AML-193 (cell line): ENCODE measurements around the gene PDLIM5.

Experiments used
- DNase-seq, 2 experiments: peaks; one replicate each; lab custom pipeline; 2025; lab: John Stamatoyannopoulos, UW

The PDLIM5 gene

DNA sequence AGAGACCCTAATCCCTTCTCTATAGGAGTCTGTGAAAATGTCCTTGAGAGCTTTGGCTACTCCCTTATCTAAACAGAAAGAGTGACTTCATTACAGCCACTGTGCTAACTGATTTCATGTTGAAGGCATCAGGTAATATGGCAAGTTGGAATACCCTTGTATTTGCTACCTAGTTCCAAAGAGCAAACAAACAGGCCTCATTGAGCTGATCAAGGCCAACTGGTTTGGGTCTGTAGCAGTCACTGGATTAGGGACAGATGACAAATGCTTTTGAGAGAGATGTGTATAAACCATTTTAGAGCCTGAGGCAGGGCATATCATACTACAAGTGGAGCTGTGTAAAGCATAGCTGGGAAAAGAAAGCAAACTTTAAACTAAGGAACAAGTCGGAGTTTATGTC, 22.9 kb upstream of the PDLIM5 start:
- no peak for DNase-seq

- no peak for DNase-seq
Observed at GRCh38 chr4:94430406-94430805, 21.3 kb upstream of the PDLIM5 start.

- DNase-seq, result no peak
Observed at GRCh38 chr4:94431388-94431787, 20.4 kb upstream of the PDLIM5 start.

- no peak for DNase-seq
Observed at GRCh38 chr4:94434505-94434904, 17.2 kb upstream of the PDLIM5 start.

GRCh38 chr4:94435874-94436273, 15.9 kb upstream of the PDLIM5 start:
- DNase-seq, result no peak

- DNase-seq, result no peak
Observed at GRCh38 chr4:94436512-94436911, 15.2 kb upstream of the PDLIM5 start.

DNA sequence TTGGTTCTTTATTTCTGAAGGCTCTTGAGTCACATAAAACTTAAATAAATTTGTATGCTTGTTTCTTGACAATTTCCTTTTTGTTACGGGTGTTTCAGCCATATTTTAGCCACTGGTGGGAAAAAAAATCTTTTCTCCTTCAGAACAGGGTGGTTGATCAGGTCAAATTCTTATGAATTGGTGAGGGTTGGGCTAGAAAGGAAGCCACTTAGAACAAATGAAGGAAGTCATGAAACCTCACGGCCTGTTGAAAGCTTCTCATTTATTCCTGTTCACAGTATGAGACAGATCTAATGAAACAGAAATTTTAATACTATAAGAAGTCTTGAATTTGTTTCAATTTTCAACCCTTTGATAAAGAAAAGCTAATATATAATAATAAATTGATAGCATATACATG, 12.1 kb upstream of the PDLIM5 start:
- DNase-seq, result no peak

DNA sequence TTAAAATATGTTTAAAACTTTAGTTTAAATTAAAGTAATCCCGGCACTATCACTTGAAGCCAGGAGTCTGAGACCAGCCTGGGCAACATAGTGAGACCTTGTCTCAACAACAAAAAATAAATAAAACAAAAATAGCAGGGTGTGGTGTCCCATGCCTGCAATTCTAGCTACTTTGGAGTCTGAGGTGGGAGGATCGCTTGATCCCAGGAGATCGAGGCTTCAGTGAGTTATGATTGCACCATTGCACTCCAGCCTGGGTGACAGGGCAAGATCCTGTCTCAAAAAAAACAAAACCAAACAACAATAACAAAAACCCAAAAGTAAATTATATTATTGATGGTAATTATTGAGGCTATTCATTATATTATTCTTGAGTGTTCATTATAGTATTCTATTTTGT, 9.9 kb upstream of the PDLIM5 start:
- DNase-seq, result no peak

DNA sequence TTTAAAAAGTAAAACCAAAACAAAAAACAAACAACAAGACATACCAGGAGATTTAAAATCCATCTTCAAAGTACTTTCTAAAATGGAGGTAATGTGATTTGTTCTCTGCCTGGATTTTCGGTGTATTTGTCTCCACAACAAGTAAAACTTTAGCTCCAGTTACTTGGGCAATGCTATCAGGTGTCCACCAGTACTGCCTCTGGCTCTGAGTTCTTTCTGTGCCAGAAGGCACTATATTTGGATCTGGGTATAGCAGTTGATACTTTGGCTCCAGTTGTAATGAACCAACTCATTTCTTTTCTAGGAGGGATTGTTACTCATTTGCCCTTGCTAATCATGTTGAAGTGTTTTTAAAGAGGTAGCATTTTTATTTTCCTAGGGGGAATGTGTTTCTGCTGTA, 9.5 kb upstream of the PDLIM5 start:
- no peak for DNase-seq

GRCh38 chr4:94446386-94446785, 5.4 kb upstream of the PDLIM5 start:
- no peak for DNase-seq

- DNase-seq, result no peak
Observed at GRCh38 chr4:94447754-94448411, 3.9 kb upstream of the PDLIM5 start.

- no peak for DNase-seq
Observed at GRCh38 chr4:94448815-94449375, 2.8 kb upstream of the PDLIM5 start.

DNA sequence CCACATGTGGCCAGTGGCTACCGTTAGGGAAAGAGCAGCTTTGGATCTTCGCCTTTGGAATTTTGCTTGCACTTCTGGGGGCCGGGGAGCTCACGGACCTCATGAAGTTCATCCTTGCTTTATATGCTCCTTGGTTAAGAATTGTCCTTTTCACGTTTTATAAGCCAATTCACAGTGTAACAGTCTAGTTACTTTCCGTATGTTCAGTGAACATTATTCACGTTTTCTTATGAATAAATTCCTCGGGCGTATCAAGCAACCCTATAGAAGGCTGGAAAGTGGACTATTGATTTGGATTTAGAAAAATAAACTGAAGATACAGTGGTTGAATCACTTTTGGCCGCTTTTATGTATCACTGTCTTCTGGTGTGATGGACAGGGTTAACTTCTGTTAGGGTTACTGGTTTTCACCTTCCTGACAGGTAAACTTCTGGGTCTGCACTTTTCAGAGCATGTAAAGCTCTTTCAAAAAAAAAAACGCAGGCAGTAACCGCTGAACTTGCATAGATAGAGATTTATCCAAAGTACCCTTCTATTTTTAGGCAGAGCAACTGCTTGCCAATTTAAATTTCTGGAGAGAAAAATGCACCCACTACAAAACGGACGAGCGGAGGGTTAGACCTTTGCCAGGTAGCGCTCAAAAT, 569 bp upstream of the PDLIM5 start:
- DNase-seq, result no peak

DNA sequence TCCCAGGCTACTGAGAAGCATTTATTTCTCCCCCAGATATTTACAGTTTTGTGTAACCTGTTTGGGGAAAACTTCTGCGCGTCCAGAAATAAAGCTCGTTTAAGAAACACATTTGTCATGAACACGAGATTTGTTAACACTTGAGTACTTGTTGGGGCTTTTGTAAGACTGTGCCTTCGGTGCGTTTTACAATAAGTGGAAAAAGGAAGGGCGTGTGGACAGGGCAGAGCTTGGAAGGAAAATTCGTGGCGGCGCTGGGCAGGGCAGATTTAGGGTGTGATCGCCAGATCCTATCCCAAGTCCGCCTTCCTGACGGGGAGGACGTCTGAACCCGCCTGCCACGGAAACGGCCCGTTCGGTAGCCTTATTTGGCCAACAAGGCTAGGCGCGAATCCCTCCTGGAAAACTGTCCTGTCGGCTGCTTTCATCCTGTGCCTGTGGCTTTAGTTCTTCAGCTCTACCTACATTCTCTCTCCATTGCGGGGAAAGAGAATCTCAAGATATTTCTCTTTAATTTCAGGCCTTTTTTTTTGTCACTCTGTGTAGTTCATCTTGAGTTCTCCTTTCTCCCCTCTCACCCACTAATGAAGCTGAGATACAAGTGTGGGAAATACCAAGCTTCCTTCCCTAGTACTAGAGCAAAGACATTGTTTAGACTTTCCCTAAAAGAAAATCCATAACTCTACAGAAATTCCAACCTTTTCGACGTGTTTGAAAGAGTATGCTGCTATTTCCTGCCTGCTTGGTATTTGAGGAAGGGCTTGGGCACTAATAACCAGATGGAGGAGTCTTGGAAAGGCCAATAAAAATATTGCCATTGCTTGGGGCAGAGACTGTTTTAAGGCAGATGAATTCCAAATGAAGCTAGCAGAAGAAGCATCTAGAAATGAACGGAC, 982 bp downstream of the PDLIM5 start:
- peak in 1 of 2 experiments; percentile 32 for DNase-seq

DNA sequence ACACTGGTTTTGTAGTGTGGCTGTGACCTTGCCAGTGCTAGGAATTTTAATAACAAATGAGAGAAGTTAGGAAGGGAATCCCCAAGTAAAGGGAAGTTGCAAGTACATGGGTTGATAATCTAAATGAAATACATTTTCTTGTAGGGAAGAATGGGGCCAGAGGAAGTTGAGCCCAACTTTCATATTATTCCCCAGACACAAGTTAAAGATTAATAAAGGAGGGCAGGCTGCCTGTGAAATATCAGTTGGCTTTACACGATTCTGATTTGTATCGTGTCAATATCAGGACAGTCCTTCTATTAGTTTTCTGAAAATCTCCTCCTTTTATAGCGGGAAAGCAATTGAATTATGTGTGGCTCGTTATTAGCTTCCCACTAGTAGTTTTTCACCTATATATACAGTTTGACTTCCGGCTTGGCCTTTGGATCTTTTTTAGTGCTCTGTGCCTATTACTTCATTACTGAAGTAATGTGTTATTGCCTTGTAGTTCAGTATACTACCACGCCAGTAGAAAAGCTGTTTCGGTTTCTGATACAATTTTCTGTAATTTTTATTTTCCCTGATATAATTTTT, 1.7 kb downstream of the PDLIM5 start:
- no peak for DNase-seq

DNA sequence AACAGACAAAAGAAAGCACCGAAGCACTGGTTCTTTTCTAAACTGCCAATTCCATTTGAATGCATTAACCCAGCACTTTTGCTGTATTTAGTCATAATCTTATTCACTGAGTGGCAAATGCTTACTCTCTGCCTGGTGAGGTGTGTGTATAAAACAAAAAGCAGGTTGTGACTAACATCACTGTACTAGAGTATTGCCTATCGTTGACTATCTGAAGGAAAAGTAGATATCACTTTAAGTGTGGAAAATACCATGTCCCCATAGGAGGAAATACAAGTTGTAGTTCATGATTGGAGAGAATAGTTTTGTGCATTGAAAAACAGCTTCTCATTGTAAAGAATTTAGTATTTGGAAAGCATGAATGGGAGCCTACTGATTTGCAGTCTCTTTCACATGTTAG, 2.7 kb downstream of the PDLIM5 start:
- DNase-seq, result no peak

DNA sequence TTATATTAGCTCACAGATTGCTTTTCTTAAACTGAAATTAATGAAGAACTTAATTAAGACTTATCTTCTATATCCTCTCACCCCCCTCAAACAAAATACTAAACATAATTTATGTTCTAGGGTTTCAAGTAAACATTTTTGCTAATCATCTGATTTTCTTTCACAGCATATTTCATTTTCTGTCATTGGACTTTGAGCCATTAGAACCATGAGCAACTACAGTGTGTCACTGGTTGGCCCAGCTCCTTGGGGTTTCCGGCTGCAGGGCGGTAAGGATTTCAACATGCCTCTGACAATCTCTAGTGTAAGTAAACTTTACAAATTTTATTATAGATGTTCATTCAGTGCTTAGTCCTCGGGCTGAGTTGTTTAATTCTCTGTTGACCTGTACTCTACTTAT, 3.3 kb downstream of the PDLIM5 start:
- DNase-seq, result no peak

DNA sequence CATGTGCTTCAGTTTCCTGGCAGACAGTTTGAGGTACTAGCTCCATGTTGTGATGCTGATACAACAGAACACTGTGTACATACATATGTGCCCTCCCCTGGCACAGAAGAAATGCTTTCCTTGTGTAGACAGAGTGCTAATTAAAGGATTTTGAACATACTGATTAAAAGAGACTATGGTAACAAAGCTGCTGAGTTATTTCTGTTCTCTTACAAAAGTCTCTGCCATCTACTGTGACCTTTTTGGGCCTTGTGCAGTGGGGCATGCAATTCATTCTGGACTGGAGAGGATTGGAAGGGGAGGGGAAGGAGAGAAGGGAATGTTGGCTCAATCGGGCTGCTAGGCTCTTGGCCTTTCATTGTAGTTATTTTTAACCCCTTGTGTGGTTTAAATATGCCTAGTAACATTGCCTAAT, 6.0 kb downstream of the PDLIM5 start:
- DNase-seq, result peak in 1 of 2 experiments; percentile 18

GRCh38 chr4:94458682-94459081, 6.9 kb downstream of the PDLIM5 start:
- DNase-seq, result no peak

DNA sequence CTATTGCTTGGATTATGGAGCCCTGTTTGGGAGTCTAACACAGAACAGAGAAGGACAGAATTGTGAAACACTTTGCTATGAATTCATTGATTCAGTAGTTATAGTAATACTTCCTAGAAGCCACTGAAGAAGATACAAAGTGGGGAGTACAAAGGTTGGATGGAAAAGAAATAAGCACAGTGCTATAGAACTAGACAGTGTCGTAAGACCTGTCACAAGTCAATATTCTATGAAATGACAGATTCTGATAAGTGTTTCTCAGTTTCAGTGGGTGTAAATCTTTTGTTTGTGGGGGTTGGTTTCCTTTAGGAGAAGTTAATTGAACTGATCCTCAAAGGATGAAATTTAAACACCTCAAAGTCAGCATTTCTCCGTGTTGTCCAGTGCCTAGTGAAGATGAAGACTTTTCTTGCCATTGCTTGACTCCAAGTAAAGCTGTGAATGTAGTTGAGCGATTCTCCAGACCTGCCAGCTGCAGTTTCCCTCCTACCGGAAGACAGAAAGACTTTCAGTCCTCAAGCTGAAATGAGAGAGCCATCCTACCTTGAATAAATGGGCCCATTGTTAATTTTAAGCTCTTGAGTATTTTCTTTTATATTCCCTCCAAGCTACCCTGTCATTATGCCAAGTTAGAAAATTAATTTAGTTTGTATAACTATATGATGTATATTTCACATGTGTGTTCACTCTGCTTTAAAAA, 7.9 kb downstream of the PDLIM5 start:
- DNase-seq, result peak in 1 of 2 experiments; percentile 4

DNA sequence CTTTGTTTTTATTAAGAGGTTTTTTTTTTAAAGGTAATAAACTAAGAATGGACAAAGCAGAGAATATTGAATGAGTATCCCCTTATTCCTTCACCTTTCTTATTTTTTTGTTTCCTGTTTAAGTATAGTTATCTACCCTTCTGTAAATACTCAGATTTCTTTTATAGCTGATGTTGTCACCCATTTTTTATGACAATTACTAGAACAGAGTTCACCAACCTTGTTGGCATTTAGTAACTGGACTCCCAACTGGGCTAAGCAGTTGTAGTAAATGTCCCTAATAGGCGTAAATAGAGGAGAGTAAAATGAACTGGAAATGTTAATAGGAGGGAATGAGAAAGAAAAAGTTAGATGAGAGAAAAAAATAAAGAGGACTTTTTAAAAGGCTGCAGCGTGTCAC, 9.8 kb downstream of the PDLIM5 start:
- DNase-seq, result no peak

GRCh38 chr4:94462572-94462971, 10.8 kb downstream of the PDLIM5 start:
- DNase-seq, result no peak
